HG03139 (cell line): ENCODE data around the gene FAM204A.

Source experiments
- ATAC-seq: cut with Tn5 transposase; IDR thresholded peaks from one replicate; pipeline ENCODE4 v1.9.1; 2021; ENCODE audit not compliant: unreplicated experiment

The FAM204A gene

DNA sequence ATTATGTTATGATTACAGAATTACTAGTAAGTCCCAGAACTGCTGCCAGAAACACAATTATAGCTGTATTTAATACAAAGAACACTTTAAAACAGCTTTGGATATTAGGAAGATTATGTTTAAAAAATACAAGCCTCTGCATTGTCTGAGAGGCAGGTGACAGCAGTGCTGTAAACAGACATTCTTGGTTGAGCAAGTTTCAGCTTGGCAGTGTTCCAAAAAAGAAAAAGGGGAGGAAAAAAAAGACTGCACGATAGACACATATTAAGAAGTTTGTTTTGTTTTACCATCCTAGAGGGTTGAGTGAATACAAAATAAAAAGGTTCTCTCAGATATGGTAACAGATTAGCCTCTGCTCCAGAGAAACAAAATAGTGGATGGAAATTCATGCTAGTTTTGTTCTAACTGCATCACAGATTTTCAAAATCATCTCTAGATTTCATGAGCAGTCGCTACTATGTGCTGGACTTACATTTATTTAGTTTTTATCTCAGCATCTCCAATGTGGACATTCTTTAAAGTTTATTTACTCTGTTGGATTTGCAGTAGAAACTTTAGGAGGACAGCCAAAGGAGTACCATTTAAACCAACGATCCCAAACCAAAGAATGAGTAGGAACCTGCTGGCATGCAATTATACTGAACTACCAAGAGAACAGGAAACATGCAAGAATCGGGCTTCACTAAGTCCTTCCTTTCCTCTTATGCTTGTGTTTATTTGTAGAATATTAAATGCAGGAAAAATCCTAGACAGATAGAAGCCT lies 9.0 kb downstream of the FAM204A start:
- ATAC-seq = no peak

DNA sequence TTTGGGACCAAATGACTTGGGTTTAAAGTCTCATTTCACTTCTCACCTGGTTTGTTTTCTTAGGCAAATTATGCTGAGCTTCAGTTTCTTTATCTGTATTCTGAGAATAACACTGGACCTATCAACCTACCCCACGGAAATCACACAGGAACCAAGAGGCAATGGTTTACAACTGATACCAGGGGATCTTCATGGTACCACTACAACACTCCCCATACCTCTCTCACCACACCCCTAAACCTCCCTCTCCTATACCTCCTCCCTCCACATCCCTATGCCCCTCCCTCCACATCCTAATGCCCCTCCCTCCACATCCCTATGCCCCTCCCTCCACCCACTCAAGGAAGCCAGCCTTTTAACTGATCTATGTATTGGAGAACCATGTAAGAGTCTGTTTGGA lies 9.9 kb downstream of the FAM204A start:
- ATAC-seq = no peak

DNA sequence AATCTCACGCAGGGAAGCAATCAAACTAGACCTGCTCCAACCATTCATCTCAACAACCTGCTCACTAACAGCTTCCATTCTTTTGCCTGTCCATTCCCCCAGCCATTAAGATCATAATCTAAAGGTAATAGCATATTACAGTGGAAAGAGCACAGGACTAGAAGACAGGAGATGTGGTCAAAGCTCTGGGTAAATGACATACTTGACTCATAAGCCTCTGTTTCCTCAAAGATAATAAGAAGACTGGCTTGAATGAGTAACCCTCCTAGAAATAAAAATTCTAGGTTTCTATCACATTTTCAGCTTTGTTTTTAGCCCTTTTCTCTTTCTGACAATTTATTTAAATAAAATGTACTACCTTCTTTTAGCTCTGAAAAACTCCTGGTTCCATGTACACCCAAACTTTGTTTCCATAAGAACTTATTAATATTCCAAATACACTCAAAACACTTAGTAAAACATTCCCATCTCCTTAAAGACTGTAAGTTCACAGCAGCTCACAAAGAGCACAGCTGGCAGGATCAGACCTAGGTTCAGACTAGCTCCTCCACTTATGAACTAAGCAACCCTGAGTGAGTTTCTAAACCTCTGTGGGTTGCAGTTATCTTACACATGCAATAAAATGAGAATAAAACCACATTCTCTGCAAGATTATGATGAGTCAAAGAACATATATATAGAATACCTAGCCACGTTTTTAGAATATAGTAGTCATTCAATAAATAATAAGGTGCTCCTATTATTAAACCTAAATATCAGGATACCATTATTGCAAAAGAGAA lies 11.6 kb downstream of the FAM204A start:
- no peak for ATAC-seq

DNA sequence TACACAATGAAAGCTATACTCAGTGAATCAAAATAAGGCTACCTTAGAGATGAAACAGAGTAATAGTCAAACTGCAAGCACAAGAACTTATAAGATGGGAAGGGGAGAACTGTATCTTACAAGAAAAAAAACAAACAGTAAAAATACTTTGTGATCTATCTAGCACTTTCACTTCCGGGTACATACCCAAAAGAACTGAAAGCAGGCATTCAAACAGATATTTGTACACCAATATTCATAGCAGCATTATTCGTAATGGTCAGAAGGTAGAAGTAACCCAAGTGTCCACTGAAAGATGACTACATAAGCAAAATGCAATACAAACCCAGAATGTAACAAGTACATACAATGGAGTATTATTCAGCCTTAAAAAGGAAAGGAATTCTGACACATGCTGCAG lies 18.0 kb downstream of the FAM204A start:
- ATAC-seq = no peak

DNA sequence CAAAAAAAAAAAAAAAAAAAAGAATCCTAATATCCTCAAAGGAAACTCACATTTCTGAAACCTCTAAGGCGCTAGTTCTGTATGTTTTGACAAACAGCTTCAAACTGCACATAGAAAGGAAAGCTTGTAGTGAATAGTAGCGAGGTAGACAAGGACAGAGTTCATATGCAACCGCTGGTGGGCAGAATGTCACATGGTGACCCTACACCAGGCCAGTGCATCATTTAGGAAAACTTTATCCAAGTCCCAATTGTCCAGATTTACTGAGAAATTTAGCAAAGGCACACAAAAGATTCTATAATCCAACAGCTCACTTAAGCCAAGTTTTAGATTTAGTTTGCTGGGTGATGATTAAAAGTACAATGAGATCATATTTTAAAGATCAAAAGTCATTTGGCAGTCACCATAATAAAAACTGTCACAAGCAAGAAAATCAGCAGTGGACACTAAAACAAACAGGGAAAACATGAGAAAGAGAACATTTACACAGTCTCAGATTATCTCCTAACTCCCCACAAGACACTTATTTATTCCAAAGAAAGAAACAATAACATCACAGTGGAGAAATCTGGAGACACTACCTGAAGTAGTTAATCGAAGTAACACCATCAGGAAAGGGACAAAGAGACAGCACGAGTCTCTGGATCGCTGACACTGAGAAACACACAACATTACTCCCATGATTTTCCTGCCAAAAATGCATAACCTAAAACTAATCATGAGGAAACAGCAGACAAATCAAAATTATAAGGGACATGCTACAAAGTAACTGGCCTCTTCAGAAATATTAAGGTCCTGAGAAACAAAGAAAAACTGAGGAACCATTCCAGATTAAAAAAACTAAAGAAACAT lies 20.2 kb downstream of the FAM204A start:
- no peak for ATAC-seq

DNA sequence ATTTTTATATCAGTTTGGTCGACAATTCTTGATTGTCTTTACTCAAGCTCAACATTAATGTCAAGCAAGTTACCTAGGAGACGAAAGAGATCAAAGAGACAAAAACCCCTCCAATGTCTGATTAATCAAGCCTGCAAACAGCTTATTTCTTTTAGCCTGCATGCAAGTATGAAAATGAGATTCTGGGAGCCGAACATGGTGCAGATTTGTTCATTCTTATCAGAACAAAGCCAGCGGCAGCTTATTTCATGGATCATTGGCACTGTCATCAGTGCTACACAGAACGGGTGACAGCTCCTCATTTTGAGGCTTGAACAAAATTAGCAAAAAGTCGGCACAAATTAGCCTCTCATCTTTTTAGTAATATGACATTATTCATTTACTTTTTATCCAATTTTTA lies 26.5 kb downstream of the FAM204A start:
- ATAC-seq = no peak

DNA sequence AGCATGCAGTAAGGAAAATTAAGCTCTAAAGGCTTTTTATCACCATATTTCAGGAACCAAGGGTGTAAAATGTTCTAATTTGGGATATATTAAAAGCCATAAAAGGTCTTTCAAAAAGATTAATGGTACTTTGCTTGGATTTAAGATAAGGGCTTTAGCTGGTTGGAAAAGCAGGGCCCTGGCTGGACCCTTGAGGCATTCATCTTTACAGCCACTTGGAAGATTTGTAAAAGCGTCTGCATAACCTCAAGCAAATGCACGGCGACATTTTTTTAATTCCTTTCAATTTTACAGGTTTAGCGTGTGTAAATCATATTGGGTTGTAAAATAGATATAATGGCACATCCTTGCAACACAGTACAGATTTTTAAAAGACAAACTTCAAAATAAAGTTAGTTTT lies 27.2 kb downstream of the FAM204A start:
- no peak for ATAC-seq

DNA sequence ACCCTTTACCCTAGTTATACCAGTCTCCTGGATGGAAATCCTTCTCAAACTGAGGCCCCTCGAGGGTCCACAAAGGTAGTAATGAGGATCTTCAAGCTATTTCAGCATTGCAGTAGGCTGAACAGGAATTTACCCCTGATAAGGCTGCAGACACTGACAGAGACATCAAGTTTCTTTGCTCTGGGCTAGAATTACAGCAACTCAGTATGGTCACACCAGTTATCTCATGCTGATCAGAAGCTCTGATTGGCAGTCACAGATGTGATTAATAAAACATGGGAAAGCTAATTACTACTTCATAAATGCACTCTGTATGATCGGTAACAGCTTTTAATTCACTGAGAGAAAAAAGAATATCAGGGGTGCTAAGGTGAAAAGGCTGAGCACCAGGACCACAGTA lies 30.6 kb downstream of the FAM204A start:
- no peak for ATAC-seq

DNA sequence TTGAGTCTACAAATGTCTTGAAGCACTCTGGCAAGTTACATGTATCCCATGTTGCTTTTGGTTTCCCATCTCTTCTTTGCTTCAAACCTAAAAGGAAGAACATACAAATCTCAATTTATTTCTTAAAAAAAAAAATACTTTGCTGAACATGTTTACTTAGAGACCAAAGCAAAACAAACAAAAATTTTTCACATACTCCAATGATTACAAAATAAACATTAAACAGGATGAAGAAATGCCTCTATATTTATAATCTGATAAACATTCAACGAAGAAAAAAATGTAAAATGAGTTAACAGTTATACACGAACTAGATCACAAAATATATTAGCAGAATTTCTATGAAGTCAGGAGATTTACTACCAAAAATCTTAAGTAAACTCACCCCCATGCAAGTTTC lies 31.3 kb downstream of the FAM204A start:
- ATAC-seq = no peak

DNA sequence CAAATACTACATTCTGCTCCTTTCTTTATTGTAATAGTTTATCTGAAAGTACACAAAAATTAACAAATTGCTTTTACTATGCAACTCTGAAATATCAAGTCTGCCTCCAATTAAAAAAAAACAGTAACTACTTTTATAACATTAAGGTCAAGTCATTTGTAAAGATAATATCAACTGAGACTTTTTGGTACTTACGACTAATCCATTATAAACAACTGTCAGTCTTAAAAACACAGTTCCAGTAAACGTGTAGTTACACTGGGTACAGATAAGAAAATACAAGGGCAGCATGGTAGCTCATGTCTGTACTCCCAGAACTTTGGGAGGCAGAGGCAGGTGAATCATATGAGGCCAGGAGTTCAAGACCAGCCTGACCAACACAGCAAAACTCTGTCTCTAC lies 32.2 kb downstream of the FAM204A start:
- no peak for ATAC-seq

DNA sequence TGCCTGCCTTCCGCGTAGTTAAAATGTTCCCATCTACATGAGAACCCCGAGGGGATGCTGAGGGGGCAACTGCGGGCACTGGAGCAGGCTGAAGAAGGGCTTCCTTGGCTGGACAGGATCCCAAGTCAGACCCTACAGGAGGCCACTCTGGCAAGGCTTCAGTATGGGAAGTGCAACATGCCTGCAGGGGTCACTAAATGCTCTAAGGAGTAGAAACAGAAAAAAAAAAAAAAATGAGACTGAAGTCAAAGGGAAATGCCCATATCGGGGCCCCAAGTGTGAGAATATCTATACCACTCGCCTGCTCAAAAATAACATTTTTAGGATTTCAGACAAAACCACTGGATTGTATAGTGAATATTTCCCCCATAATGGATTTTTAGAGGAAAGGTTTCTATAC lies 33.5 kb downstream of the FAM204A start:
- no peak for ATAC-seq

DNA sequence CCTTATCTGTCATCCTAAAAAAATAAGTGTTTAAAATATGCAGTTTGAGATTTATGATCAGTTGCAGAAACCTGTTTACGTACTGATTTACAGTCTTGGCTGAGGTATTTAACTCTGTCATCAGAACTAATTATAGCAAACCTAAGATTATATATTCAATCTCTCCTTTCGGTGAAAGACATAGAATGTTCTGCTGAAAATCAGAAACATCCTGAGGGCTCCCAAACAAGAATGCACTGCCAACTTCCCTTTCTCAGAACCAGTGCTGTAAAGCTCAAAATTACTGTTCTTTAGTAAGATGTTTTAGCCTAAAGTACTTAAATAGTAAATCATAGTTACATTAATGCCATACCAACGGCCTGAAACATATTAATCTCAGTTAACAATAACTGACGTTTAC lies 34.3 kb downstream of the FAM204A start:
- no peak for ATAC-seq

DNA sequence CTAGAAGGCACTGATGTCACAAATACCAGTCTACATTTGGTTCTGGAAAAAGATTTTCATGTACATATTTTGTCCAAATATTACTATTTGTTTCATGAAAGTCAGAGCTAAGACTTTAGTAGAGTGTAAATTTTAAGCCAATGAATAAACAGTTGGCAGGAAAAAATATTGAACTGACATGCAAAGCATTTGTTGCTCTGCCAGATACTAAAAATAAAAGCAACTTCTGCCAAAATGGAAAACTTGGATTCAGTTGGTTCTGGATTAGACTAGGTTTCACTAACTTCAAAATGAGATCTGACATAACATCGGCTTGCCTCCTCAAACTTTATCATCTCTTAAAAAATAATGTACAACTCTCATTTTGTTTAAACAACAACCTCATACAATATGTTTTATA lies 34.9 kb downstream of the FAM204A start:
- no peak for ATAC-seq

DNA sequence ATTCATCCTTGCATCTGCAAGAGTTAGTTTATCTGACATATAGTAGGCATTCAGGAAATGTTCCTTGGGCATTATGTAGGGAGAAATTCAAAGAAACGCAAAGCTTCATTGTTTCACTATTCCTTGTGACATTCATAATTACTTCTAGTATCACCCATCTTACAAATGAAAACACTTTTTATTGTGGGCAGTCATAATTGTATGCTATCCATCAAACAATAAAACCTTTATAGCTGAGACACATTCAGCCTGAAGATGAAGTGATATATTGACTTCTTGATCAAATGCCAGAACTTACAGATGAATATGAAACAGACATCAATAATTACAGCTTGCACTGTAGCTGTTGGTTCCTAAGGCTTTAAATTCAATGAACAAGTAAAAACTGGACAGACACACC lies 36.4 kb downstream of the FAM204A start:
- ATAC-seq = no peak

DNA sequence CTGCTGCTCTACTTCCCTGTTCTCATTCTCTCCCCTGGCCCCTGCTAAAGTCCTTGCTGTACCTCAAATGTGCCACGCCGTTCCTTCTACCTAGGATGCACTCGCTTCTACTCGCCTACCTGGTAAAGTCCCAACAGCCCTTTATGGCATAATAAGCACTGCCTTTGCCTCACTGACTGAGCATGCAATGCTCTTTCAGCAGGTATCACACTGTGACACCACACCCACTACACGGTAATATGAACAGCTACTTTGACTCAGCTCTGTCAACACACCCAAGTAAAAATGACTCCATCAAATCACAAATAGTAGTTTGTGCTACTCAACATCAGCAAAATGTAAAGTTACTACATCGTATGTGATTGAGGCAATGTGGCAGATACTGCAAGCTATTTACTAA lies 37.6 kb downstream of the FAM204A start:
- ATAC-seq = no peak

DNA sequence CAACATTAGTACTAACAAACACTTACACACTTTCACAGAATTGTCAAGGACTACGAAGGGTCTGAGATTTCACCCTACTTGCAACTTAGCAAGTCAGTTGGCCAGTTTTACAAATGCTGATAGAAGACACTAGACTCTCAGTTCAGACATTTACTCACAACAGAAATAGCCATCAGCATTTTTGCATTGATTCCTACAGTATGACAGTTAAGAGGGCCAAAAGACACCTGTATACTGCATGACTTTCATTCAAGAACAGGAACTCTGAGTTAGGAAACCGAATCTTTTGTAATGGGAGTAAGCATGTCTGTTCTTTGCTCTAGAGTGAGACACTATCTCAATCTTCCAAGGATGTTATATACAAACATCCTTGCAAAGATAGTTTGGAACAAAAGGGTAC lies 40.9 kb downstream of the FAM204A start:
- ATAC-seq = no peak

DNA sequence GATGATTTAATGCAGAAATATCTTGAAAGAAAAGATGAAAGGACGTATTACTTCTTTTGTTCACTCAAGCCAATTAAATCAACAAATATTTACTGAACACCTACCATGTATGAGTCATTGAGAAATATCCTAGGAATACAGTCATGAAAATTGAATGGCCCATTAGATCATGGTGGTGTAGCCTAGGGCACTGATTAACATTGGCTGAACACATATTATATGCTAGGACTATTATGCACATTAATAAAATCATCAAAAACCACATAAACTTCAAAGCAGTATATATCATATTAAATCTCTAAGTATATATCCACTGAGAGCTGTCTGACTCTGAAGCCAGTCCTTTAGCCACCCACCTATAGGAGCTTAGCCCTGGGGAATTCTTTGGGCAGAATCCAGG lies 41.8 kb downstream of the FAM204A start:
- ATAC-seq = no peak

DNA sequence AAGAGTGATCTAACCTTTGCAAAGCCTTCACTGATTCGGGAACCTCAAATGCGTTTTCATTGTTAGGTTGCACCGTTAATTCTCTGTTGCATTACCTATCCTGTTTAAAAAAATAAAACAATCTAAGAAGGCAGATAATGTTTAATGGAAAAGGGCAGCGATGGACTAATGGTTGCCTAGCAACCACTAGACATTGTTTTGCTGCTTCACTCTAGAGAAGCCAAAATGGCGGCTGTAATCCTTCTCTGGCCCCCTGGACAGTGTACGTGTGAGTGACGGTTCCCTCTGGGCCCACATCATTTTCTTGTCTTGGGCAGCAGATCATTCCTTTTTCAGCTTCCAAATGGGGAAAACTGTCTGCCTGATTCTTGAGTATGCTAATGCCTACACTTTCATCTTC lies 43.3 kb downstream of the FAM204A start:
- no peak for ATAC-seq

DNA sequence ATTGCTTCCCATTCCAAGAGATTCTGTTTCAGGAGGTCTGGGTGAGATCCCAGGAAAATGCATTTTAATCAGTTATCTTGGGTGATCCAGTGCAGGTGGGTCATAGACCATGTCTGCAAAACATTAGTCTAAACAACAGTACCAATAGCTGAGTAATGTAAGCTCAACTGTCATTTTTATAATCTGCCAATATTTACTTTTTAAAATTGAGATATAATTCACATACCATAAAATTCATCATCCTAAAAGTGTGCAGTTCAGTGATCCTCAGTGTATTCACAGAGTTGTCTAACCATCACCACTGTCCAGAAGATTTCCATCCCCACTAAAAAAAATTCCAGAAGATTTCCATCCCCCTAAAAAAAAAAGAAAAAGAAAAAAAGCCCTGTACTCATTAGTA lies 51.0 kb downstream of the FAM204A start:
- ATAC-seq = no peak

DNA sequence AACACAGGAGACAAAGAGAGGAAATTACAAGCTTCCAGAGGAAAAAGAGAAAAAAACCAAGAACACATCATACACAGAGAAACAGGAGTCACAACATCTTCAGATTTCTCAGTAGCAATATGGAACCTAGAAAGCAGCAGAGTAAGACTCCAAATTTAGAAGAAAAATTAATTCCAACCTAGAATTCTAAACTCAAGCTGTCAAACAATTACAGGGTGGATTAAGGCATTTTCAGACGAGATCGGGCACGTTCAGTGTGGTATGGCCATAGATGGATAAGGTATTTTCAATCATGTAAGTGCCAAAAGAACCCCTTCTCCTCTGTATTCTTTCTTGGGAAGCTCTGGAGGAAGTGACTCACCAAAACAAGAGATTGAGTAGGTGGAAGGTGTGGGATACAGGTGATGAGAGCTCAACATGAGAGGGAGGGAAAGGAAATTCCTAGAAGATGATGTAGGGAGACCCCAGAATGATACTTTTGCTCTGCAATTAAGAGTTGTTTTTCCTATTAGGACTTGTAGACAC lies 51.6 kb downstream of the FAM204A start:
- no peak for ATAC-seq

DNA sequence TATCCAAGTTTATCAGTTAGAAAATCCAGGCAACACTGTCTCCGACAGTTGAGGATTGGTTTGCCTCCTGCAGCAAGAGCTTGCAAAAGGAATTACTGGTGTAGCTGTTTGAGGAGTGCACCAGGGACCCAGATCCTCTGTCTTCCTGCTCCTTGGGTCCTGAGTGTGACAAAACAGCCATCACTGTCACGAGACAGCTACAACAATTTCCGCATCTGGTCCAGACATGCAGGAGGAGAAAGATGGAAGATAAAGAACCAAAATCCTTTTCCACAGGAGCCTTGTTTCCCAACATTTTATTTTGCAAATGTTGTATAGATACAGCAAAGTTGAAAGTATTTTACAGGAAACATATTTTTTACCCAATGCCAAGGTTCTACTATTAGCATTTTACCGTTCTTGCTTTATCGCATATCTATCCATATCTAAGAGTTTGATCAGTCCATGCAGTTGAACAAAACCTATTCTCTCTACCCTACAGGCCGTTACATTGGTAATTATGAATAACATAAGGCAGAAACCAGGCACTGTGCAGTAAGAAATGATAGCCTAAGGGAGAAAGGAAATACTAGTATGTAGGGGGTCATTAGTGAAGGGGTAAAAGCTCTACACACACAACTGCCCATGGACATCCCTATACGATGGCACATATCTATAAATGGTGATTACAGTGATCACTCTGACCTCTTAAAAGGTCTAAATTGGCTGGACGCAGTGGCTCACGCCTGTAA lies 54.9 kb downstream of the FAM204A start:
- ATAC-seq = no peak
